Measurements from ENCODE around the gene NUMB.

- TF ChIP-seq POLR2A (IDR thresholded peaks at IDR 0.05): no peak
- no peak for TF ChIP-seq CTCF (IDR thresholded peaks at IDR 0.05)
Observed at GRCh38 chr14:73234029-73234428, 224.3 kb downstream of the NUMB start.
